Measurements from ENCODE around the gene MTUS2.

DNA sequence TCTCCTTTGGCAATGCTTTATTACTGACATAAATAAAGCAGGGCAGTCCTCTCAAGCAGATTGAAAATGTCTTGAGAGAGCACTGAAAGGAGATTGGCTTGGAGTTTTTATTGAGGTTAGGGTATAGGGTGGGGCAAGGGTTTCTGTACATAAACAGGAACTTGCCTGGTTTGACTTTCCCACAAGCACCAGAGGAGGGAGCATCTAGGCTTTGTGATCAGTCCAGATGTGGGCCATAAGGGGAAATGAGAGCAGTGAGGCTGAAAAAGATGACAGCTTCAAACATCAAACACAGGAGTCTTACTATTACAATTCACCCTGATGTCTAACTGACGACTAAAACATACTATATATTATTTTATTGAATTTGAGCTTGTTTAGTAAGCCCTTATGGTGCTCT is 260.9 kb downstream of the MTUS2 start:
- TF ChIP-seq, protein P1, sequence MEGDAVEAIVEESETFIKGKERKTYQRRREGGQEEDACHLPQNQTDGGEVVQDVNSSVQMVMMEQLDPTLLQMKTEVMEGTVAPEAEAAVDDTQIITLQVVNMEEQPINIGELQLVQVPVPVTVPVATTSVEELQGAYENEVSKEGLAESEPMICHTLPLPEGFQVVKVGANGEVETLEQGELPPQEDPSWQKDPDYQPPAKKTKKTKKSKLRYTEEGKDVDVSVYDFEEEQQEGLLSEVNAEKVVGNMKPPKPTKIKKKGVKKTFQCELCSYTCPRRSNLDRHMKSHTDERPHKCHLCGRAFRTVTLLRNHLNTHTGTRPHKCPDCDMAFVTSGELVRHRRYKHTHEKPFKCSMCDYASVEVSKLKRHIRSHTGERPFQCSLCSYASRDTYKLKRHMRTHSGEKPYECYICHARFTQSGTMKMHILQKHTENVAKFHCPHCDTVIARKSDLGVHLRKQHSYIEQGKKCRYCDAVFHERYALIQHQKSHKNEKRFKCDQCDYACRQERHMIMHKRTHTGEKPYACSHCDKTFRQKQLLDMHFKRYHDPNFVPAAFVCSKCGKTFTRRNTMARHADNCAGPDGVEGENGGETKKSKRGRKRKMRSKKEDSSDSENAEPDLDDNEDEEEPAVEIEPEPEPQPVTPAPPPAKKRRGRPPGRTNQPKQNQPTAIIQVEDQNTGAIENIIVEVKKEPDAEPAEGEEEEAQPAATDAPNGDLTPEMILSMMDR (conservative IDR thresholded peaks at IDR 0.05 in 1 of 2, IDR thresholded peaks at IDR 0.05 in 1 of 2; ENCODE audit: low read depth in 1 of 2, low read length in 2 of 2), result no peak
- no peak for TF ChIP-seq EZH2 (IDR thresholded peaks at IDR 0.05; ENCODE audit: low read length, missing control alignments)
